GM23338 (cell line): ENCODE results near the gene PSMA1. TPM values are rescaled to one million over a fixed set of nuclear protein-coding genes. Genes with fewer than 3 reads are reported as not detected.

Experiments used
- ATAC-seq: fragments of 200-7000 bp; cut with Tn5 transposase; 3 replicates; pipeline ENCODE4 v1.9.1; 2020
- DNase-seq: peaks from one replicate; pipeline ENCODE4 v3.0.0-alpha.2; 2015; ENCODE audit warnings: low spot score
- H2AFZ ChIP-seq: fragments of 200-600 bp; sonication (generic); 2 replicates; pipeline ENCODE4 v1.8.0; 2016; ENCODE audit warnings: antibody characterized with exemption, mild to moderate bottlenecking, moderate library complexity
- H3F3A ChIP-seq: fragments of 200-600 bp; sonication (generic); replicated peaks from 2 replicates; pipeline ENCODE4 v1.8.0; 2017; ENCODE audit warnings: antibody characterized with exemption, mixed run types, low read depth
- H3K27ac ChIP-seq: fragments of 200-600 bp; sonication (generic); 2 replicates; pipeline ENCODE4 v1.6.1; 2016; ENCODE audit warnings: low read depth
- H3K27me3 ChIP-seq: fragments of 200-600 bp; sonication (generic); 2 replicates; pipeline ENCODE4 v1.8.0; 2016; ENCODE audit warnings: mild to moderate bottlenecking, mixed run types, moderate library complexity; ENCODE audit not compliant: insufficient read depth
- H3K36me3 ChIP-seq: fragments of 200-600 bp; sonication (generic); 2 replicates; pipeline ENCODE4 v1.8.0; 2016; ENCODE audit warnings: mild to moderate bottlenecking; ENCODE audit not compliant: insufficient read depth
- H3K4me1 ChIP-seq: fragments of 200-600 bp; sonication (generic); 2 replicates; pipeline ENCODE4 v1.8.0; 2016; ENCODE audit warnings: mild to moderate bottlenecking, moderate library complexity; ENCODE audit not compliant: insufficient read depth
- H3K4me2 ChIP-seq: fragments of 200-600 bp; sonication (generic); 2 replicates; pipeline ENCODE4 v1.7.1; 2017; ENCODE audit warnings: mixed run types
- H3K4me3 ChIP-seq: fragments of 200-600 bp; sonication (generic); 2 replicates; pipeline ENCODE4 v1.6.1; 2016; ENCODE audit warnings: mixed run types
- H3K79me2 ChIP-seq: fragments of 200-600 bp; sonication (generic); replicated peaks from 2 replicates; pipeline ENCODE4 v1.8.0; 2017; ENCODE audit warnings: mild to moderate bottlenecking; ENCODE audit not compliant: insufficient read depth
- H3K9me2 ChIP-seq: fragments of 200-600 bp; sonication (generic); 2 replicates; pipeline ENCODE4 v1.8.0; 2017; ENCODE audit not compliant: insufficient read depth
- H4K20me1 ChIP-seq: fragments of 200-600 bp; sonication (generic); replicated peaks from 2 replicates; pipeline ENCODE4 v1.8.0; 2017; ENCODE audit warnings: mild to moderate bottlenecking; ENCODE audit not compliant: insufficient read depth
- H3K27ac Mint-ChIP-seq: 2 replicates; pipeline ENCODE4 v1.8.0; 2020; ENCODE audit warnings: inconsistent platforms, mild to moderate bottlenecking, moderate library complexity, mixed read lengths
- H3K27me3 Mint-ChIP-seq: 3 replicates; pipeline ENCODE4 v1.8.0; 2022; ENCODE audit warnings: low read depth, mild to moderate bottlenecking, moderate library complexity, mixed read lengths, inconsistent platforms; ENCODE audit not compliant: insufficient read depth, poor library complexity
- H3K36me3 Mint-ChIP-seq: 3 replicates; pipeline ENCODE4 v1.8.0; 2021; ENCODE audit warnings: low read depth, mild to moderate bottlenecking, inconsistent platforms, moderate library complexity, mixed read lengths
- H3K4me1 Mint-ChIP-seq: 3 replicates; pipeline ENCODE4 v1.8.0; 2020; ENCODE audit warnings: mild to moderate bottlenecking, inconsistent platforms, mixed read lengths
- H3K4me3 Mint-ChIP-seq: 3 replicates; pipeline ENCODE4 v1.8.0; 2021; ENCODE audit warnings: moderate library complexity, mild to moderate bottlenecking, inconsistent platforms, mixed read lengths
- H3K9me3 Mint-ChIP-seq: 3 replicates; pipeline ENCODE4 v1.8.0; 2020; ENCODE audit warnings: moderate library complexity, mild to moderate bottlenecking, inconsistent platforms, mixed read lengths
- CREB1 ChIP-seq: fragments of 250-450 bp; sonication (Bioruptor Pico); IDR thresholded peaks from 2 replicates; pipeline ENCODE4 v1.5.0; 2020; ENCODE audit warnings: low read depth, mild to moderate bottlenecking, moderate library complexity
- CTCF ChIP-seq, 2 experiments: fragments of 200-600 bp in 1 of 2; sonication (generic) in 1 of 2; conservative IDR thresholded peaks; 2 replicates each; pipeline versions ENCODE4 v1.5.1 to v1.6.1; 2016 to 2017; ENCODE audit warnings: antibody characterized with exemption in 2 of 2, low read depth in 2 of 2, mild to moderate bottlenecking in 2 of 2, moderate library complexity in 1 of 2
- ETS1 ChIP-seq: IDR thresholded peaks from 2 replicates; pipeline ENCODE4 v1.6.1; 2016; ENCODE audit warnings: antibody characterized with exemption
- EZH2 ChIP-seq: fragments of 200-600 bp; sonication (generic); IDR thresholded peaks from one replicate; pipeline ENCODE4 v1.8.0; 2017; ENCODE audit warnings: antibody characterized with exemption, mild to moderate bottlenecking, low read depth; ENCODE audit not compliant: unreplicated experiment
- EZH2phosphoT487 ChIP-seq: fragments of 200-600 bp; sonication (generic); IDR thresholded peaks from one replicate; pipeline ENCODE4 v1.8.1; 2018; ENCODE audit warnings: antibody characterized with exemption; ENCODE audit not compliant: unreplicated experiment
- JUNB ChIP-seq: IDR thresholded peaks from one replicate; pipeline ENCODE4 v1.6.1; 2016; ENCODE audit warnings: antibody characterized with exemption; ENCODE audit not compliant: unreplicated experiment
- NANOG ChIP-seq: IDR thresholded peaks from 2 replicates; pipeline ENCODE4 v1.6.1; 2016; ENCODE audit warnings: antibody characterized with exemption, borderline replicate concordance
- POLR2AphosphoS5 ChIP-seq: IDR thresholded peaks from 2 replicates; pipeline ENCODE4 v1.6.1; 2016; ENCODE audit warnings: antibody characterized with exemption, low read depth
- REST ChIP-seq: IDR thresholded peaks from one replicate; pipeline ENCODE4 v1.6.1; 2018; ENCODE audit warnings: antibody characterized with exemption; ENCODE audit not compliant: unreplicated experiment
- STAT1 ChIP-seq: IDR thresholded peaks from one replicate; pipeline ENCODE4 v1.6.1; 2016; ENCODE audit warnings: antibody characterized with exemption; ENCODE audit not compliant: unreplicated experiment
- ZNF114 ChIP-seq: fragments of 250-450 bp; sonication (Bioruptor Pico); IDR thresholded peaks from 2 replicates; pipeline ENCODE4 v1.5.0; 2020; ENCODE audit warnings: mild to moderate bottlenecking, moderate library complexity
- ZNF331 ChIP-seq: fragments of 250-450 bp; sonication (Bioruptor Pico); IDR thresholded peaks from 2 replicates; pipeline ENCODE4 v1.5.0; 2020; ENCODE audit warnings: low read depth, mild to moderate bottlenecking, moderate library complexity
- ZNF462 ChIP-seq: fragments of 250-450 bp; sonication (Bioruptor Pico); IDR thresholded peaks from 2 replicates; pipeline ENCODE4 v1.5.0; 2020; ENCODE audit warnings: mild to moderate bottlenecking, moderate library complexity
- polyA plus RNA-seq: library from polyadenylated mRNA; unstranded; fragments of >200 nt; fragmentation: Nextera tagmentation; extraction: Ambion mirVana; gene quantifications from 2 replicates; pipeline ENCODE4 v1.2.1, GENCODE V29; 2016
- total RNA-seq: library from RNA; depleted of rRNA; stranded (reverse); fragments of >200 nt; shearing (Covaris generic); gene quantifications from 2 replicates; pipeline ENCODE4 v1.2.3, GENCODE V29; 2014

Gene PSMA1
- total and polyA plus RNA-seq, 2 experiments from 2014 or later, result 169 to 338 TPM

- H3K9me2 ChIP-seq, result no peaks in the 10 kb centered on the region
- no peaks in the 10 kb centered on the region for H3K27me3 ChIP-seq
- Mint-ChIP-seq H3K36me3 (no peaks in the 10 kb centered on the region), H3K27me3 (no peaks in the 10 kb centered on the region), H3K4me3 (no peak overlapping the region), H3K4me1 (peaks cover 25% of the 10 kb centered on the region), H3K27ac (no peak overlapping the region), H3K9me3 (no peaks in the 10 kb centered on the region)
- TF ChIP-seq CTCF (conservative IDR thresholded peaks at IDR 0.05; ENCODE audit: low read depth in 2 of 2), result no peak
- TF ChIP-seq ZNF331 (CRISPR knock-in tag), result no peak
- no peak for TF ChIP-seq STAT1
- TF ChIP-seq CREB1 (CRISPR knock-in tag), result no peak
- no peak for TF ChIP-seq ZNF462
- TF ChIP-seq NANOG, result no peak
- no peak for TF ChIP-seq REST
- no peak for TF ChIP-seq JUNB
- no peak for TF ChIP-seq EZH2phosphoT487
- TF ChIP-seq ETS1, result no peak
- no peak for TF ChIP-seq POLR2AphosphoS5
- no peak for TF ChIP-seq ZNF114 (CRISPR knock-in tag)
- no peak for TF ChIP-seq EZH2
- DNase-seq, result no peak
- H3K27ac ChIP-seq, result no peak overlapping the region
- H3K4me1 ChIP-seq, result peaks cover 33% of the 10 kb centered on the region
- peaks cover 2% of the 10 kb centered on the region; the same call in 1 of the 2 replicates for H3F3A ChIP-seq
- H3K4me3 ChIP-seq, result no peak overlapping the region
- H3K4me2 ChIP-seq, result no peak overlapping the region
- ATAC-seq, result no peak
- no peaks in the 10 kb centered on the region for H3K79me2 ChIP-seq
- H2AFZ ChIP-seq, result no peak overlapping the region
- H3K36me3 ChIP-seq, result no peaks in the 10 kb centered on the region
- no peaks in the 10 kb centered on the region for H4K20me1 ChIP-seq
Measured at GRCh38 chr11:14543260-14543659, 23.1 kb upstream of the PSMA1 start.
